Motor neuron (in vitro differentiated cells): Measurements from ENCODE around the gene SEMA4C. TPM values are rescaled to one million over a fixed set of nuclear protein-coding genes. Genes with fewer than 3 reads are reported as not detected.

Experiments used
- ATAC-seq, 8 experiments: fragments of 200-7000 bp; cut with Tn5 transposase; replicated peaks in 6 of 8; 2 replicates each; pipeline ENCODE4 v1.8.0; 2021; ENCODE audit warnings: mild to moderate bottlenecking in 8 of 8, moderate library complexity in 8 of 8
- H3K27ac ChIP-seq, 2 donors: fragments of 250-450 bp; sonication (Bioruptor Pico); 2 replicates each; pipeline ENCODE4 v1.9.0; 2021; ENCODE audit warnings: antibody characterized with exemption in 2 of 2, mild to moderate bottlenecking in 2 of 2, moderate library complexity in 1 of 2
- H3K4me1 ChIP-seq, 2 donors: fragments of 250-450 bp; sonication (Bioruptor Pico); replicated peaks in 1 of 2; 2 replicates each; pipeline ENCODE4 v1.6.1; 2021; ENCODE audit warnings: antibody characterized with exemption in 2 of 2, mild to moderate bottlenecking in 2 of 2, moderate library complexity in 1 of 2
- H3K4me3 ChIP-seq, 5 donors: fragments of 250-450 bp; sonication (Bioruptor Pico); 2 replicates each; pipeline ENCODE4 v1.9.0; 2021; ENCODE audit warnings: antibody characterized with exemption in 5 of 5, mild to moderate bottlenecking in 5 of 5, moderate library complexity in 4 of 5
- WGBS, 10 experiments: fragments of 450-650 bp; shearing (Covaris generic); methylation state at CpG; one replicate each; pipeline ENCODE4 v1.0.0; 2022; 5-methylcytosine and 5-hydroxymethylcytosine counted together
- in situ Hi-C, 9 experiments: fragments of 400-800 bp; cut with MboI; loops; one replicate each; pipeline ENCODE4 v1.15.0; 2021; ENCODE audit warnings: low sequenced_read_pairs in 9 of 9, low pct_unique_long_range_greater_than_20kb in 2 of 9; ENCODE audit not compliant: unreplicated experiment in 9 of 9
- total RNA-seq, 8 experiments: library from RNA; unstranded; fragments of 300-600 nt; gene quantifications; 2 replicates each; pipeline versions ENCODE4 v1.2.3 to v1.2.4, GENCODE V29; 2022

Gene SEMA4C, protein sequence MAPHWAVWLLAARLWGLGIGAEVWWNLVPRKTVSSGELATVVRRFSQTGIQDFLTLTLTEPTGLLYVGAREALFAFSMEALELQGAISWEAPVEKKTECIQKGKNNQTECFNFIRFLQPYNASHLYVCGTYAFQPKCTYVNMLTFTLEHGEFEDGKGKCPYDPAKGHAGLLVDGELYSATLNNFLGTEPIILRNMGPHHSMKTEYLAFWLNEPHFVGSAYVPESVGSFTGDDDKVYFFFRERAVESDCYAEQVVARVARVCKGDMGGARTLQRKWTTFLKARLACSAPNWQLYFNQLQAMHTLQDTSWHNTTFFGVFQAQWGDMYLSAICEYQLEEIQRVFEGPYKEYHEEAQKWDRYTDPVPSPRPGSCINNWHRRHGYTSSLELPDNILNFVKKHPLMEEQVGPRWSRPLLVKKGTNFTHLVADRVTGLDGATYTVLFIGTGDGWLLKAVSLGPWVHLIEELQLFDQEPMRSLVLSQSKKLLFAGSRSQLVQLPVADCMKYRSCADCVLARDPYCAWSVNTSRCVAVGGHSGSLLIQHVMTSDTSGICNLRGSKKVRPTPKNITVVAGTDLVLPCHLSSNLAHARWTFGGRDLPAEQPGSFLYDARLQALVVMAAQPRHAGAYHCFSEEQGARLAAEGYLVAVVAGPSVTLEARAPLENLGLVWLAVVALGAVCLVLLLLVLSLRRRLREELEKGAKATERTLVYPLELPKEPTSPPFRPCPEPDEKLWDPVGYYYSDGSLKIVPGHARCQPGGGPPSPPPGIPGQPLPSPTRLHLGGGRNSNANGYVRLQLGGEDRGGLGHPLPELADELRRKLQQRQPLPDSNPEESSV
- total RNA-seq = 10 to 100 TPM; 11.8 to 56.4 (median 27.9) TPM

DNA sequence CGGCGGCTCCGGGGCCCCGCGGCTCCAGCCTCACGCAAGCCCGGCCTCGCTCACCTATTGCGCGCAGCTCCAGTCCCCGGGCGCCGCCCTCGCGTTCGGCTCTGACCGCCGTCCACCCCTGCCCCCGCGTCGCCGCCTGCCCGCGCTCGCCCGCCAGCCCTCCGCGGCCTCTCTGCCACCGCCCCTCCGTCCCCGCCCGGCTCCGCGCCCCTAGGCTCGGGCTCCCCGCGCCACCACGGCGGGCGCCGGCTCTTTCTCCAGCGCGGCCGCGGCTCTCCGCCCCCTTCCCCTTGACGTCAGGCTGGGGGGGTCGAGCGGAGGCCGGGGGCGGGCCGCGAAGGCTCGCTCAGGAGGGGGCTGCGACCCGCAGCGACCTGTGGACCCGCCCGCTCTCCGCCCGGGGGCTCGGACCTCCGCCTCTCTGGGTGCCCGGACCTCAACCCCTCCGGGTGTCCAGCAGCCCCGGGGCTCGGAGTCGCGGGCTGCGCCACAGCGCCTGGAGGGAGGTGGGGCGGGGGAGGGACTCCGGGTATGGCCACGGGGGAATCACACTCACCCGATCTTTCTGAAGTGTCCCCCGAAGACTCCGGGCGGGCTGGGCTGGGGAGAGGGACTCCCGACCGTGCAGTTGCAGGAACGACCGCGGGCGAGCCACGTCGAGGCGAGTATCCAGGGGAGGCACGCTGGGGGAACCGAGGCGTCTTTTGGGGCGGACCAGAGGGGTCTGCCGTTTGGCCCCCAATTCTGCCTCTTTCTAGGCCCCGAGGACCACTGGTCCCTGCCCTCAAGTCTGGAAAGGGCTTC is at the start of gene SEMA4C:
Gene SEMA4C (minus strand): TSS at position 259 of the 804 bp plus-strand sequence. CDS start 2,194 bp downstream, outside the sequence.
- 0% methylated on average over 2 of the region's 93 CpGs; no CpG with 5 or more reads in 9 of the 10 experiments for WGBS, 10 experiments
- Histone ChIP-seq H3K4me3 (peak within 1 kb of the TSS; percentile 88 to 98 (median 93)), H3K27ac (peak within 1 kb of the TSS; percentile 96 to 97), H3K4me1 (peaks cover 11 to 14% of the 10 kb centered on the region in 2 donors)
- peak; percentile 34 to 53 (median 46) for ATAC-seq
- in situ Hi-C loops = loop anchor here in 5 of 9 experiments (10.0 to 25.0 kb wide), 2 partner anchors 85 to 92 kb away; no protein-coding TSS in a partner anchor

DNA sequence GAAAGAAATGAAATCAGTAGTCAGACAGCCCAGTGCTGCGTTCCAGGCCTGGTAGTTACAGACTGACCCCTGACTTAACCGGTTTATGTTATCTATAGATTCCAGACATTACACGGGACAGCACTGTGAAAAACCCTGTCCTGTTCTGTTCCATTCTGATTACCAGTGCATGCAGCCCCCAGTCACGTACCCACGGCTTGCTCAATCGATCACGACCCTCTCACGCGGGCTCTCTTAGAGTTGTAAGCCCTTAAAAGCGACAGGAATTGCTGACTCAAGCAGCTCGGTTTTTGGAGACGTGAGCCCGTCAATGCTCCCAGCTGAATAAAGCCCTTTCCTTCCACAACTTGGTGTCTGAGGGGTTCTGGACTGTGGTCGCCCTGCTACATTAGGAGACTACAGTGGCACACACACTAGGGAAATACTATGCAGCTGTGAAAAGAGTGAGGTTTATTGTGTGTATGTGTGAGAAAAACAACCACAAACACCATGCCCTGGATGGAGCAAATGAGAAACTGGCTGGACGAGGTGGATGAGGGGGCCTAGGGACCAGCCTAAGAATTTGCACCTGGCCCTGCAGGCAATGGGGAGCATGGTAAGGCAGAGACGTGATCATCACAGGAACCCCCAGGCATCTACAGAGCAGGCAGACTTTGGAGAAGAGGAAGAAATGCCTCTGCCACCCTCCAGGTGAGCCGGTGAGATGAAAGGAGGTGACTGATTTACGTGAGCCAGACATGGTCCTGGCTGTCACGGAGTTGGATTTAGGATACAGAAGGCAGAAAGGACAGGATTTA is 49.1 kb upstream of the SEMA4C start:
- 56 to 100% (median 78%) methylated on average over 2 to 12 of the region's 19 CpGs; no CpG with 5 or more reads in 2 of the 10 experiments for WGBS, 10 experiments
- ATAC-seq = no peak
- in situ Hi-C loops = no loop called here
- Histone ChIP-seq H3K4me3 (no peak overlapping the region), H3K4me1 (peaks cover 2% of the 10 kb centered on the region in 2 donors), H3K27ac (no peak overlapping the region)

DNA sequence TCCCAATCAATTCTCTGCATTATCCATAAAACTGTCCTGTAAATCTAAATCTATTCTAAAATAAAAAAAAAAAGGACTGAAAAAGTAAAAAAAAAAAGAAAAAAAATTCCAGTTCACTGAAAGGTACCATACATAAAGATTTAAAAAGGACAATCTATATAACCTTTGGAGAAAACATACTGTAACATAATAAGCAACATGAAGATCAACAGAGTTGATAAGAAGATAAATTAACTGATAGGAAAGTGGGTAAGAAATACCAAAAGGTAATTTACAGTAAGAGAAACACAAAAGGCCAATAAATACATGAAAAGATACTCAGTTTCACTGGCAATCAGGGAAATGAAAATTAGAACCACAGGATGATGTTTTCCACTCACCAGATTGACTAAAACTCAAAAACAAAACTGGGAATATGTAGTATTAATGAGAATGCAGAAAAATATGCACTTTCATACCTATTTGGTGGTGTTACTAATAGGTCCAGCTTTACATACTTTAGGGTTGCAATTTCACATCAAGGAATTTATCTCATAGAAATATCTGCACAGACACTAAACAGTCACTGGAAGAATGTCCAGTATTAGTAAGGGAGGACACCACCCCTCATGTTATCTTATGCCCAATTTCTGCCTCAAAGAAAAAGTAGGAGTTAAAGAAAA is 48.3 kb upstream of the SEMA4C start:
- H3K27ac ChIP-seq = no peak overlapping the region
- in situ Hi-C loops = no loop called here
- H3K4me3 ChIP-seq = no peak overlapping the region
- ATAC-seq = no peak
- H3K4me1 ChIP-seq = no peaks in the 10 kb centered on the region

DNA sequence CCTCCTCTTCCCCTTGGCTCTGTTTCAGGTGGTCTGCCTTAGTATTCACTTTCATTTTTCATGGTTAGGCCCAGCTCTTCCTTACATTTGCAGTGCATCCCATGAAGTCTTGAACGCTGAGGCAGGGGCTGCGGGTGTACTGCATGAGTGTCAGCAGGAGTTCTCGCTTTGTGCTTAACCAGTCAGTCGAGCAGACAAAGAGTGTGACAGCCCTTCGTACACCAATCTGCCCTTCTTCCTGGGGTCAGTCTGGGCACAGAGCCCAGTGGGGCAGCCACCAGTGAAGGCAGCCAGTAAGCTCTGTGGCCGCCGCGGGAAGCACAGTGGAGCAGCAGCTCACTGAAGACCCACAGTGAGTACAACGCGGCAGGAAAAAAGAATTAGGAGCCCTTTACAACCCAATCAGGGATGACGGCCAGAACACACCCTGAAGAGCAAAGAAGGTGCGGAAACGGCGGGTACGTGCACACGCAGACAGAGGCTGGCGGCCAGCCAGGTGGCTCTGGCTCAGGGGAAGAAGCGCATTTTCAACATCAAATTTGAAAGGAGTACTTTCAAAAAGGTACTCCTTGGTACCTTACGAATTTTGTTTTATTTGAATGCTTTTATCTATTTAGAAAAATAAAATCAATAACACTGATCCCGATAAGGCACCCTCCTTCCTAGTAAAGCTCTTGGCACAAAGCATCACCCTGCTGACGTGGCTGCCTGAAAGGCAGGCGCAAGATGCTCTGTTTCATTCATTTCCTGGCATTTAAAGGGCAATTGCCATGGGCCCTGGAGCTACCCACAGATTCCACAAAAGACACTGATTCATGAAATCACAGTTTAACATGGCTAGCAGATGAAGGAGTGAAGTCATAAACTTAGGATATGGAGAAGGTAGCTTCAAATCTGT is 47.0 kb upstream of the SEMA4C start:
- Histone ChIP-seq H3K4me1 (no peaks in the 10 kb centered on the region), H3K4me3 (no peak overlapping the region), H3K27ac (no peak overlapping the region)
- no peak for ATAC-seq
- 73 to 100% (median 90%) methylated on average over 5 to 16 of the region's 22 CpGs; no CpG with 5 or more reads in 1 of the 10 experiments for WGBS, 10 experiments
- in situ Hi-C loops = no loop called here

DNA sequence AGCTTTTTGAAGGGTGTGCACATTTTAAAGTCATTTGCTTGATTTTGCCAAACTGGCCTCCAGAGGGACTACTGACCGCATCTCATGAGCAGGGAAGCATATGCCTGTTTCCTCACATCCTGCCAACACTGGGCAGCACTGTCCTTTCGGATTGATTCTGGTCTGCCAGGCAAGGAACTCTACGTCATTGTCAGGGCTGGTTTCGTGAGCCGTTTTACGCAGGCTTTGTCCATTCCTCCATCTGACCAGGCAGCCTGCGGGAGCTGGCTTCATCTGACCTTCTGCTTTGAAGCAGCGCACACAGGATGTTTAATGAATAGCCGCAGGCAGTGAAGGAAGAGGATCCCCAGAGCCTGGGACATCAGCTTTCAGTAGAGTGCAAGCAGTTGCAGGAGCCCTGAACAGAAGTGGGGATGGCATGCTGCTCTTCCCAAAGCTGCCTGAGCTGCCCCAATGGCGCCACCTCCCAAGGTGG is 46.3 kb upstream of the SEMA4C start:
- 58 to 87% (median 73%) methylated on average over 2 to 9 of the region's 10 CpGs; no CpG with 5 or more reads in 1 of the 10 experiments for WGBS, 10 experiments
- no peak overlapping the region for H3K4me3 ChIP-seq
- no peaks in the 10 kb centered on the region for H3K4me1 ChIP-seq
- in situ Hi-C loops = no loop called here
- H3K27ac ChIP-seq = no peak overlapping the region
- peak in 3 of 8 experiments; percentile 33 to 47 (median 41) for ATAC-seq

DNA sequence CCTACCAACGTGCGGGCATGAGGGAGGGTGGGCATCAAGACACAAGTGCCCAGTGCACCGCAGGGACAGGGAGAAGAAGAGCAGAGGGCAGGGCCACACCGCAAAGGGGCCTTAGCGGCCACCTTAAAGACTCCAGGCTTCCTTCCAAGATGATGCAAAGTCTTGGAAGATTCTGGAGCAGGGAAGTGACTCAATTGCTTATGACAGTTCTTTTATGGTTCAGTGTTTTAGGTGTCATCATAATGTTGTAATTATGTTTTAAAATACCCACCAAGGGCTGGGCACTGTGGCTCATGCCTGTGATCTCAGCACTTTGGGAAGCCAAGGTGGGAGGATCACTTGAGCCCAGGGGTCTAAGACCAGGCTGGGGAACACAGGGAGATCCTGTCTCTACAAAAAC is 44.5 kb upstream of the SEMA4C start:
- 25 to 71% (median 60%) methylated on average over 2 to 4 of the region's 5 CpGs; no CpG with 5 or more reads in 7 of the 10 experiments for WGBS, 10 experiments
- in situ Hi-C loops = no loop called here
- Histone ChIP-seq H3K4me3 (no peak overlapping the region), H3K27ac (no peak overlapping the region), H3K4me1 (no peaks in the 10 kb centered on the region)
- no peak for ATAC-seq

DNA sequence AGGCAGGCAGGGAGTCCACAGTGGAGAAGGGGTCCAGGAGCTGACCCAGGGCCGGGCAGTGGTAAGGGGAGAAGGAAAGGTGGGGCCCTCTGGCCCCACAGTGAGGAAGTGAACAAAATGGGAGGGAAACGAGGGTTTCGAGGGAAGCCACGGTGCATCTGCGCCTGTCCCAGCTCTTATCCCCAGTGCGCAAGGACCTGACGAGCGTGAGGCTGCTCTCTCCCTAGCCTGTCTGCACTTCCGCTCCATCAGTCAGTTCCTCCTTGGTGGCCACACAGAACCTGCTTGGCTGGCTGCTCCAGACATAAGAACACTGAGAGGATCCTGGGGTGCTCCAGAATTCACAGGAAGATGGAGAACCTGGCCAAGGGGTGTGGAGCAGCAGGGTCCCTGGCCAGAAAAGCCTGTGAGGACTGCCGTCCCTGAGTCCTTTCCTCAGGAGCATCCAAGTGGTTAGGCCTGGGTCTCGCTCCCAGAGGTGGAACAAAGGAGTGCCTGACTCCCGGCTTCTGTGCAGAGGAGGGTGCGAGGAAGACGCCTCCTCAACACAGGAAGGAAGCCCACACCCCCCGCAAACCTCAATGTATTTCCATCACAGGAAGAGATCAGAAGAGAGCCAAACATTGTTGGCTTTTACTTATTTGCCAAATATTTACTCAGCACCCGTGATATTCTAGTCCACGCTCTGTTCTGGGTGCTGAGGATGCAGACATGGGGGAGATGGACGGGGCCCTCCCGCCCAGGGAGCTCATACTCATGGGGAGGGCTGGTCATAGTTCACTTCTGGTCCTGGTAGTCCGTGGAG is 43.7 kb upstream of the SEMA4C start:
- no peak overlapping the region for H3K27ac ChIP-seq
- in situ Hi-C loops = no loop called here

DNA sequence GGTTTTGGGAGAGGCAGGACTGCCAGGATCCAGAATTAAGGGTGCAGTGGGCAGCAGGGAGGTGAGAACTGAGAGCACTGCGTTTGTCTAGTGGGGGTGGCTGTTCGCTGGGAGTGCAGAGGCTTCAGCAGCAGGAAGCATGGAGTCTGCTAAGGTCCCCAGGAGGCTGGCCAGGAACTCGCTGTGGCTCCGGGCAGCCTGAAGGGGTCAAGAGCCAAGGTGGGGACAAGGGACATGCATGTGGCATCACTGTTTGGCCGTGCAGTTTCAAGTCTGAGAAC is 43.2 kb upstream of the SEMA4C start:
- in situ Hi-C loops = no loop called here
- 20 to 88% (median 60%) methylated on average over 1 to 5 of the region's 5 CpGs; no CpG with 5 or more reads in 3 of the 10 experiments for WGBS, 10 experiments
- ATAC-seq = no peak
- H3K4me1 ChIP-seq = no peaks in the 10 kb centered on the region
- H3K27ac ChIP-seq = no peak overlapping the region
- H3K4me3 ChIP-seq = no peak overlapping the region

More for the DNA sequence above, 43.7 kb upstream of the SEMA4C start:
- peak in 1 of 8 experiments; percentile 10 for ATAC-seq
- Histone ChIP-seq H3K4me3 (no peak overlapping the region), H3K4me1 (no peaks in the 10 kb centered on the region)
- WGBS, 10 experiments = 75 to 100% (median 86%) methylated on average over 2 to 11 of the region's 20 CpGs; no CpG with 5 or more reads in 2 of the 10 experiments

DNA sequence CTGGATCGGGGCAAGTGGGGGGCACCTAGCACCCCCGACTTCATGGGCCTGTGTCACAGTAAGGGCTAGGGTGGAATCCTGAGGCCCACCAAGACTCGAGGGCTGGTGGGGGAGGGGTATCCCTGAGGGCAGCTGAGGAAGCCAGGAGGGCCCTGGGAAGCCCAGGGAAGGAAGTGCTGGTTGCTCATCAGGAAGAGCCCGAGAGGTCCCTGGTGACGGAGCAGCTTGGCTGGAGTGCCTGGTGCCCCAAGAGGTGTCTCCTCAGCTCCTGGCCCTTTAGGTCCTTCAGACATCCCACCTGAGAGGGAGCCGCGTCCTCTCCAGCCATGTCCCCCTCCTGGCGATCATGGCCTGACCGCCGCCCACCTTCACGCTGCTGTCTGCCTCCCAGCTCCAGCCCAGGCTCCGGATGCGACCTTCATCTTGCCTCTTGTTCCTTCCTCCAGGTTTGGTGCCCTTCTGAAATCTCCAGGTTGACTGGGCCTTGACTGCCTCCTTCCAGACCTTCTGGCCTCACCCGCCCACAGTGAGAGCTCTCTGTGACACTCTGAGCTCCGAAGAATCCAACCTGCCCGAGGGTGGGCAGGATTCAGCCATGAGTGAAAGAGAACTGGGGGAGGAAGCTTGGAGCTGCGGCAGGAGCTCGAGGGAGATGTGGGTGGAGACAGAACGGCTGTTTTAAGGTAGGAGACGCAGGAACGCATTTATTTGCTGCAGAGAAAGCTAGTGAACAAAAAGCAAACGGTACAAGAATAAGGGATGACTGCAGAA is 42.7 kb upstream of the SEMA4C start:
- no peak overlapping the region for H3K4me3 ChIP-seq
- no peak overlapping the region for H3K27ac ChIP-seq
- in situ Hi-C loops = no loop called here
- peaks cover 2 to 4% of the 10 kb centered on the region in 2 donors for H3K4me1 ChIP-seq
- ATAC-seq = no peak
- 21 to 83% (median 69%) methylated on average over 2 to 11 of the region's 22 CpGs; no CpG with 5 or more reads in 4 of the 10 experiments for WGBS, 10 experiments

DNA sequence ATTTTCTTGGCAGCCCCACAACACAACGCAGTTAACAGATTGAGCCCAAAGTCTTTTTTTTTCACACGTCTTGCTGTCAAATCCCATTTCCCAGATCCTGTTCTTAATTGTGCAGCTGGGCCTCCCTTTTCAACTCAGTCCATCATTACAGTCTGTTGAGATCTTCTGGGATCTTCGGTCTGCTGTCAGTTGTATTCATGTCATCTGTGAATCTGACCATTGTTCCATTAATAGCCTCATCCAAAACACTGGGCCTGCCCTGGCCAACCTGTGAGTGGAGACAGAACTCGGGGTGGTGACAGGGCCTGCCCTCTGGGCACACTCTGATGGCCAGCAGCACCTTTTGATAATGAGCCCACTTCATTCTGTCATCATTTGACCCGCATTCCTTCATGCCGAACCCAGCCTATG is 39.7 kb upstream of the SEMA4C start:
- Histone ChIP-seq H3K4me3 (no peak overlapping the region), H3K4me1 (peaks cover 15 to 16% of the 10 kb centered on the region in 2 donors), H3K27ac (no peak overlapping the region)
- 20 to 100% (median 85%) methylated on average over 1 to 5 of the region's 6 CpGs; no CpG with 5 or more reads in 4 of the 10 experiments for WGBS, 10 experiments
- no peak for ATAC-seq
- in situ Hi-C loops = no loop called here
